ENCODE results near the gene SLC26A5. TPM values are rescaled to one million over a fixed set of nuclear protein-coding genes. Genes with fewer than 3 reads are reported as not detected.

Gene SLC26A5
- total RNA-seq, 1 experiment from 2014 or later, result not detected

DNA sequence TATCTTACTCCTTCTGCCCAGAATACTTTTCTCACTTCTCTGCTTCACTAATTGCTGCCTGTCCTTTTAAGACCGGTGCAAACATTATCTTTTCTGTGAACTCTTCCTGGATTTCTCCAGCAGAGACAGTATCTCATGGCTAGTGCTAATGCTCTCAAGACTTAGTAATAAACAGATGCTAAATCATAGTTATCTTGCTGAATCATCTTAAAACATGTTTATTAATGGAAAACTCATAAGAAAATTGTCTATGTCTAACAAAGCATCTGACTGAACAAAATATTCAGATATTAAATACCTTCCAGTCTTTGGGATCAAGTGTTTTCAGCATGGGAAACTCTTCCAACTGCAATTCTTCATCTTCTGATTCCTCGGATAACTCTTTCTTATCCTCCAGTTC, 104.5 kb downstream of the SLC26A5 start:
- no peak for DNase-seq (ENCODE audit: low read depth, low spot score)
- POLR2A ChIA-PET, result no interaction called here
- CTCF ChIA-PET, result no interaction called here
- no peak for TF ChIP-seq POLR2AphosphoS5 (IDR thresholded peaks at IDR 0.05; ENCODE audit: low read depth, low read length)
- TF ChIP-seq, protein P1, sequence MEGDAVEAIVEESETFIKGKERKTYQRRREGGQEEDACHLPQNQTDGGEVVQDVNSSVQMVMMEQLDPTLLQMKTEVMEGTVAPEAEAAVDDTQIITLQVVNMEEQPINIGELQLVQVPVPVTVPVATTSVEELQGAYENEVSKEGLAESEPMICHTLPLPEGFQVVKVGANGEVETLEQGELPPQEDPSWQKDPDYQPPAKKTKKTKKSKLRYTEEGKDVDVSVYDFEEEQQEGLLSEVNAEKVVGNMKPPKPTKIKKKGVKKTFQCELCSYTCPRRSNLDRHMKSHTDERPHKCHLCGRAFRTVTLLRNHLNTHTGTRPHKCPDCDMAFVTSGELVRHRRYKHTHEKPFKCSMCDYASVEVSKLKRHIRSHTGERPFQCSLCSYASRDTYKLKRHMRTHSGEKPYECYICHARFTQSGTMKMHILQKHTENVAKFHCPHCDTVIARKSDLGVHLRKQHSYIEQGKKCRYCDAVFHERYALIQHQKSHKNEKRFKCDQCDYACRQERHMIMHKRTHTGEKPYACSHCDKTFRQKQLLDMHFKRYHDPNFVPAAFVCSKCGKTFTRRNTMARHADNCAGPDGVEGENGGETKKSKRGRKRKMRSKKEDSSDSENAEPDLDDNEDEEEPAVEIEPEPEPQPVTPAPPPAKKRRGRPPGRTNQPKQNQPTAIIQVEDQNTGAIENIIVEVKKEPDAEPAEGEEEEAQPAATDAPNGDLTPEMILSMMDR (IDR thresholded peaks at IDR 0.05), result no peak
- TF ChIP-seq SIN3A (IDR thresholded peaks at IDR 0.05; ENCODE audit: borderline replicate concordance, insufficient read depth, low read depth, low read length), result no peak
- TF ChIP-seq TCF7L2 (IDR thresholded peaks at IDR 0.05; ENCODE audit: low read depth, low read length), result no peak
- TF ChIP-seq, protein P2, sequence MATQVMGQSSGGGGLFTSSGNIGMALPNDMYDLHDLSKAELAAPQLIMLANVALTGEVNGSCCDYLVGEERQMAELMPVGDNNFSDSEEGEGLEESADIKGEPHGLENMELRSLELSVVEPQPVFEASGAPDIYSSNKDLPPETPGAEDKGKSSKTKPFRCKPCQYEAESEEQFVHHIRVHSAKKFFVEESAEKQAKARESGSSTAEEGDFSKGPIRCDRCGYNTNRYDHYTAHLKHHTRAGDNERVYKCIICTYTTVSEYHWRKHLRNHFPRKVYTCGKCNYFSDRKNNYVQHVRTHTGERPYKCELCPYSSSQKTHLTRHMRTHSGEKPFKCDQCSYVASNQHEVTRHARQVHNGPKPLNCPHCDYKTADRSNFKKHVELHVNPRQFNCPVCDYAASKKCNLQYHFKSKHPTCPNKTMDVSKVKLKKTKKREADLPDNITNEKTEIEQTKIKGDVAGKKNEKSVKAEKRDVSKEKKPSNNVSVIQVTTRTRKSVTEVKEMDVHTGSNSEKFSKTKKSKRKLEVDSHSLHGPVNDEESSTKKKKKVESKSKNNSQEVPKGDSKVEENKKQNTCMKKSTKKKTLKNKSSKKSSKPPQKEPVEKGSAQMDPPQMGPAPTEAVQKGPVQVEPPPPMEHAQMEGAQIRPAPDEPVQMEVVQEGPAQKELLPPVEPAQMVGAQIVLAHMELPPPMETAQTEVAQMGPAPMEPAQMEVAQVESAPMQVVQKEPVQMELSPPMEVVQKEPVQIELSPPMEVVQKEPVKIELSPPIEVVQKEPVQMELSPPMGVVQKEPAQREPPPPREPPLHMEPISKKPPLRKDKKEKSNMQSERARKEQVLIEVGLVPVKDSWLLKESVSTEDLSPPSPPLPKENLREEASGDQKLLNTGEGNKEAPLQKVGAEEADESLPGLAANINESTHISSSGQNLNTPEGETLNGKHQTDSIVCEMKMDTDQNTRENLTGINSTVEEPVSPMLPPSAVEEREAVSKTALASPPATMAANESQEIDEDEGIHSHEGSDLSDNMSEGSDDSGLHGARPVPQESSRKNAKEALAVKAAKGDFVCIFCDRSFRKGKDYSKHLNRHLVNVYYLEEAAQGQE (IDR thresholded peaks at IDR 0.05; ENCODE audit: insufficient read depth in 1 of 2, low read depth in 2 of 2, low read length in 1 of 2), result no peak
- H3K27ac ChIP-seq (ENCODE audit: low read length), result no peak overlapping the region
- H3K36me3 ChIP-seq (ENCODE audit: control insufficient read depth, insufficient read depth, low read length), result peaks cover 39% of the 10 kb centered on the region
- BruUV-seq (replicated peaks), result no TSS peak
- H3K27me3 ChIP-seq (ENCODE audit: control insufficient read depth, insufficient read depth, low read length), result no peaks in the 10 kb centered on the region
- no peak overlapping the region for H3K4me3 ChIP-seq (ENCODE audit: low read depth in 2 of 2, low read length in 2 of 2)
- in situ Hi-C loops (cut with HindIII; ENCODE audit: low pct_unique_long_range_greater_than_20kb, low sequenced_read_pairs), result no loop called here
- ATAC-seq, result no peak
- H3K9me3 ChIP-seq (ENCODE audit: control insufficient read depth, insufficient read depth, low read depth, low read length), result no peaks in the 10 kb centered on the region
- intact Hi-C loops (cut with micrococcal nuclease; ENCODE audit: unreplicated experiment), result no loop called here
- peaks cover 7% of the 10 kb centered on the region for H3K4me1 ChIP-seq (ENCODE audit: control insufficient read depth, insufficient read depth, low read length)

DNA sequence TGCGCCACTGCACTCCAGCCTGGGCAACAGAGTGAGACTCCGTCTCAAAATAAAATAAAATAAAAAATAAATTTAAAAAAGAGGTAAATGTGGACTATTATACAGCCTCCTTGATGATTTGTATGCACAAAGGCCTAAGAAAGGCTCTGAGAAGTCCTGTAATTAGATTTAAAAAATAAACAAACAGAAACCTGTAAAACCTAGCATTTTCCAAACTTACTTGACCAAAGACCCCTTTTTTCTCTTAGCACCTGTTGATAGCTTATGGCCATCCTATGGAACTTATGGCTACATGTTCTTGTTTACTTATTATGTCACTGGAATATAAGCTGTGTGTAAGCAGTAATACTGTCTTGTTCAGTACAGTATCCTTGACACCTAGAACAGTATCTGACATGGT, 107.1 kb downstream of the SLC26A5 start:
- CTCF ChIA-PET, result no interaction called here

More for the DNA sequence above, 107.1 kb downstream of the SLC26A5 start:
- POLR2A ChIA-PET, result no interaction called here
- Histone ChIP-seq H3K9me3 (ENCODE audit: control insufficient read depth, insufficient read depth, low read depth, low read length) (no peaks in the 10 kb centered on the region), H3K4me1 (ENCODE audit: control insufficient read depth, insufficient read depth, low read length) (peaks cover 6% of the 10 kb centered on the region), H3K27me3 (ENCODE audit: control insufficient read depth, insufficient read depth, low read length) (no peaks in the 10 kb centered on the region), H3K4me3 (ENCODE audit: low read depth in 2 of 2, low read length in 2 of 2) (no peak overlapping the region), H3K27ac (ENCODE audit: low read length) (no peak overlapping the region), H3K36me3 (ENCODE audit: control insufficient read depth, insufficient read depth, low read length) (peaks cover 39% of the 10 kb centered on the region)
- intact Hi-C loops (cut with micrococcal nuclease; ENCODE audit: unreplicated experiment) (no loop called here), in situ Hi-C loops (cut with HindIII; ENCODE audit: low pct_unique_long_range_greater_than_20kb, low sequenced_read_pairs) (no loop called here)
- no peak for TF ChIP-seq TCF7L2 (IDR thresholded peaks at IDR 0.05; ENCODE audit: low read depth, low read length)
- TF ChIP-seq, protein P2 (IDR thresholded peaks at IDR 0.05; ENCODE audit: insufficient read depth in 1 of 2, low read depth in 2 of 2, low read length in 1 of 2), result no peak
- TF ChIP-seq SIN3A (IDR thresholded peaks at IDR 0.05; ENCODE audit: borderline replicate concordance, insufficient read depth, low read depth, low read length), result no peak
- no peak for TF ChIP-seq POLR2AphosphoS5 (IDR thresholded peaks at IDR 0.05; ENCODE audit: low read depth, low read length)
- TF ChIP-seq, protein P1 (IDR thresholded peaks at IDR 0.05), result no peak
- no TSS peak for BruUV-seq (replicated peaks)
- no peak for ATAC-seq
- DNase-seq (ENCODE audit: low read depth, low spot score), result no peak
